ENCODE measurements around the gene SLC36A1. TPM values are rescaled to one million over a fixed set of nuclear protein-coding genes. Genes with fewer than 3 reads are reported as not detected.

SLC36A1 gene
- polyA plus RNA-seq, 1 of the 3 experiments (the other 2 are of a cell fraction): 4.1 TPM

GRCh38 chr5:151537044-151537443 is 89.6 kb downstream of the SLC36A1 start (continued):
- TF ChIP-seq REST (IDR thresholded peaks at IDR 0.05; ENCODE audit: low read depth, low read length): no peak
- TF ChIP-seq NFIC (IDR thresholded peaks at IDR 0.05; ENCODE audit: borderline replicate concordance): no peak
- no peak for TF ChIP-seq CTCF (IDR thresholded peaks at IDR 0.05)
- TF ChIP-seq YY1 (IDR thresholded peaks at IDR 0.05; ENCODE audit: low read depth): no peak
- TF ChIP-seq MEF2A (IDR thresholded peaks at IDR 0.05; ENCODE audit: borderline replicate concordance, low read depth): no peak
- TF ChIP-seq FOSL2 (IDR thresholded peaks at IDR 0.05; ENCODE audit: borderline replicate concordance, low read depth): no peak
- TF ChIP-seq RCOR1 (IDR thresholded peaks at IDR 0.05; ENCODE audit: low read length): no peak
- TF ChIP-seq USF2 (IDR thresholded peaks at IDR 0.05; ENCODE audit: borderline replicate concordance, low read depth, low read length): no peak

- Histone ChIP-seq H3K4me2 (no peak overlapping the region), H3K79me2 (ENCODE audit: insufficient read depth) (no peaks in the 10 kb centered on the region), H3K9ac (no peak overlapping the region), H3K9me3 (no peaks in the 10 kb centered on the region), H3K4me1 (ENCODE audit: control insufficient read depth in 1 of 2, insufficient read depth in 2 of 2, low read depth in 1 of 2, low read length in 1 of 2) (no peaks in the 10 kb centered on the region), H2AFZ (ENCODE audit: low read depth) (no peak overlapping the region), H3K27me3 (ENCODE audit: insufficient read depth) (peaks cover 4% of the 10 kb centered on the region), H3K27ac (ENCODE audit: low read depth in 2 of 2, low read length in 1 of 2) (no peak overlapping the region), H3K9me2 (no peaks in the 10 kb centered on the region), H3K36me3 (replicated peaks in 1 of 2; ENCODE audit: control insufficient read depth in 1 of 2, insufficient read depth in 2 of 2, low read length in 1 of 2) (no peaks in the 10 kb centered on the region), H4K20me1 (ENCODE audit: insufficient read depth) (no peaks in the 10 kb centered on the region), H3K4me3 (ENCODE audit: low read depth in 2 of 2, low read length in 1 of 2) (no peak overlapping the region), H3F3A (replicated peaks; ENCODE audit: insufficient read depth) (no peaks in the 10 kb centered on the region)
- WGBS (ENCODE audit: low lambda C conversion rate): 16% methylated on average over 2 of the region's 2 CpGs
- POLR2A ChIA-PET: no interaction called here
- no peak for DNase-seq
- TF ChIP-seq FOSL2 (IDR thresholded peaks at IDR 0.05; ENCODE audit: borderline replicate concordance, low read depth) (no peak), RAD21 (IDR thresholded peaks at IDR 0.05; ENCODE audit: low read length) (no peak), JUND (IDR thresholded peaks at IDR 0.05) (no peak)
- CTCF ChIA-PET: interaction anchor here (1.6 kb wide), 1 partner anchor 18 kb away, joined by 6 read pairs; no protein-coding TSS in a partner anchor
Observed at GRCh38 chr5:151541571-151541970, 94.2 kb downstream of the SLC36A1 start.

Small RNAs within 50 kb of the gene (small RNA-seq; reads per million reads assigned to genes)
- gene MIR6499: 0 reads per million in 7 experiments
- gene RNA5SP197: 0 reads per million in 7 experiments

Other genes starting within 250 kb of the SLC36A1 start
- gene CCDC69, start 223.5 kb upstream of the SLC36A1 start, polyA plus RNA-seq (2012; rRNA removed): 0.38 and 0.54 TPM in 2 replicates
- 8.0 and 10.2 TPM in 2 replicates for gene GM2A, start 194.4 kb upstream of the SLC36A1 start, polyA plus RNA-seq (2012; rRNA removed)
- gene SLC36A3, start 143.8 kb upstream of the SLC36A1 start, polyA plus RNA-seq (2012; rRNA removed): not detected in 2 replicates
- not detected in 2 replicates for gene SLC36A2, start 100.0 kb upstream of the SLC36A1 start, polyA plus RNA-seq (2012; rRNA removed)
- gene FAT2, start 143.7 kb downstream of the SLC36A1 start, polyA plus RNA-seq (2012; rRNA removed): not detected in 2 replicates
- 987 and 1,115 TPM in 2 replicates for gene SPARC, start 239.3 kb downstream of the SLC36A1 start, polyA plus RNA-seq (2012; rRNA removed)